HepG2 (cell line): ENCODE results near the gene SLC9A8. TPM values are rescaled to one million over a fixed set of nuclear protein-coding genes. Genes with fewer than 3 reads are reported as not detected.
A peak's percentile ranks its signal among the peaks of the same experiment; 100 is the strongest.

Source experiments
- ELF3 ChIP-seq: IDR thresholded peaks from 2 replicates; pipeline ENCODE4 v1.6.1; 2016; ENCODE audit warnings: missing genetic modification reagents, missing compliant biosample characterization
- HMGXB3 ChIP-seq: sonication (generic); formaldehyde crosslinking; IDR thresholded peaks from 2 replicates; pipeline ENCODE4 v1.4.0; 2020; ENCODE audit warnings: missing genetic modification reagents, borderline replicate concordance
- KDM5A ChIP-seq: fragments of 200-600 bp; sonication (generic); IDR thresholded peaks from 2 replicates; pipeline ENCODE4 v1.7.0; 2018; ENCODE audit warnings: antibody characterized with exemption, mild to moderate bottlenecking, low read length, borderline replicate concordance
- KDM6A ChIP-seq: IDR thresholded peaks from 2 replicates; pipeline ENCODE4 v1.6.1; 2016; ENCODE audit warnings: low read depth
- KIAA2018 ChIP-seq: sonication (generic); formaldehyde crosslinking; IDR thresholded peaks from 2 replicates; pipeline ENCODE4 v1.5.0; 2020; ENCODE audit warnings: mild to moderate bottlenecking, missing genetic modification reagents, borderline replicate concordance
- NCOA5 ChIP-seq: sonication (generic); formaldehyde crosslinking; IDR thresholded peaks from 2 replicates; pipeline ENCODE4 v1.4.0; 2020; ENCODE audit warnings: missing genetic modification reagents
- RARA ChIP-seq: IDR thresholded peaks from 2 replicates; pipeline ENCODE4 v1.6.1; 2016; ENCODE audit warnings: missing genetic modification reagents, missing compliant biosample characterization
- THAP7 ChIP-seq: sonication (generic); formaldehyde crosslinking; IDR thresholded peaks from 2 replicates; pipeline ENCODE4 v1.8.1; 2023; ENCODE audit warnings: mild to moderate bottlenecking, missing genetic modification reagents
- ZBED4 ChIP-seq: sonication (generic); formaldehyde crosslinking; IDR thresholded peaks from 2 replicates; pipeline ENCODE4 v1.4.0; 2020; ENCODE audit warnings: missing genetic modification reagents, borderline replicate concordance
- ZNF777 ChIP-seq: sonication (generic); formaldehyde crosslinking; IDR thresholded peaks from 2 replicates; pipeline ENCODE4 v1.4.0; 2020; ENCODE audit warnings: missing genetic modification reagents
- polyA plus RNA-seq, 8 experiments: library from polyadenylated mRNA; depleted of rRNA in 3 of 8; stranded (reverse) in 7 of 8; unstranded in 1 of 8; fragments of >200 nt; fragmentation: Illumina TruSeq in 4 of 8; extraction: Trizol in 4 of 8; gene quantifications; 2 replicates each; pipeline versions ENCODE4 v1.2.1 to v1.2.3, GENCODE V29; 2011 to 2016; ENCODE audit warnings: low read depth in 4 of 8, missing spikeins in 1 of 8, mixed read lengths in 1 of 8; ENCODE audit not compliant: insufficient read depth in 1 of 8
- total RNA-seq, 5 experiments: library from RNA; depleted of rRNA; stranded (reverse); fragments of >200 nt; fragmentation: Illumina TruSeq; extraction: Trizol; gene quantifications; 2 replicates each; pipeline ENCODE4 v1.2.3, GENCODE V29; 2016; ENCODE audit warnings: low read depth in 1 of 5

SLC9A8 gene
- total and polyA plus RNA-seq, 2 of the 13 experiments (the other 11 are each of a cell fraction or from before 2014, with no cell fraction given) = 4.1 to 7.4 TPM

GRCh38 chr20:49768204-49769047 lies 44.2 kb upstream of the SLC9A8 start (continued):
- peak; percentile 95 for TF ChIP-seq ZBED4 (CRISPR knock-in tag)
- no peak for TF ChIP-seq KIAA2018
- TF ChIP-seq THAP7 (CRISPR knock-in tag) = 0 out of 2 replicates have a peak, but pooled peaks have one; percentile 35
- peak; percentile 99 for TF ChIP-seq ELF3
- TF ChIP-seq RARA = peak; percentile 99
- peak; percentile 92; the same call in 1 of the 2 replicates for TF ChIP-seq NCOA5 (CRISPR knock-in tag)
- TF ChIP-seq KDM5A = no peak; the same call in 1 of the 2 replicates
- TF ChIP-seq HMGXB3 = peak; percentile 96
- peak; percentile 99 for TF ChIP-seq KDM6A (CRISPR knock-in tag)
- TF ChIP-seq ZNF777 (CRISPR knock-in tag) = peak; percentile 55
